RPMI8226 (cell line): ENCODE measurements around the gene KIF16B.
"Not testable (repeated sequence)": the region's sequence is repeated elsewhere in the genome, so short reads cannot be mapped to it uniquely, and the experiment has no call there.

Experiments
- DNase-seq: peaks from one replicate; pipeline ENCODE4 v3.0.0-alpha.2; 2015

Gene KIF16B

GRCh38 chr20:16472045-16472872 is 101.0 kb downstream of the KIF16B start:
- no peak for DNase-seq

GRCh38 chr20:16469395-16469905 is 103.8 kb downstream of the KIF16B start:
- DNase-seq, result no peak

- no peak for DNase-seq
Measured at GRCh38 chr20:16462711-16463110, 110.5 kb downstream of the KIF16B start.

GRCh38 chr20:16459019-16459700 is 114.1 kb downstream of the KIF16B start:
- DNase-seq, result no peak

GRCh38 chr20:16457514-16457913 is 115.7 kb downstream of the KIF16B start:
- no peak for DNase-seq

- DNase-seq, result no peak
Measured at GRCh38 chr20:16455324-16455723, 117.9 kb downstream of the KIF16B start.

GRCh38 chr20:16451982-16452381 is 121.3 kb downstream of the KIF16B start:
- no peak for DNase-seq

GRCh38 chr20:16451001-16451400 is 122.2 kb downstream of the KIF16B start:
- no peak for DNase-seq

- no peak for DNase-seq
Measured at GRCh38 chr20:16446991-16447390, 126.3 kb downstream of the KIF16B start.

- DNase-seq, result no peak
Measured at GRCh38 chr20:16446246-16446645, 127.0 kb downstream of the KIF16B start.

- no peak for DNase-seq
Measured at GRCh38 chr20:16445482-16445881, 127.8 kb downstream of the KIF16B start.

- no peak for DNase-seq
Measured at GRCh38 chr20:16444057-16444777, 129.0 kb downstream of the KIF16B start.

- no peak for DNase-seq
Measured at GRCh38 chr20:16441546-16442164, 131.6 kb downstream of the KIF16B start.

GRCh38 chr20:16440686-16441085 is 132.6 kb downstream of the KIF16B start:
- no peak for DNase-seq

GRCh38 chr20:16439540-16439939 is 133.7 kb downstream of the KIF16B start:
- not testable (repeated sequence) for DNase-seq

GRCh38 chr20:16438100-16438499 is 135.1 kb downstream of the KIF16B start:
- DNase-seq, result peak; percentile 28

GRCh38 chr20:16437387-16437996 is 135.8 kb downstream of the KIF16B start:
- DNase-seq, result no peak

- peak; percentile 65 for DNase-seq
Measured at GRCh38 chr20:16434062-16434664, 139.1 kb downstream of the KIF16B start.

- no peak for DNase-seq
Measured at GRCh38 chr20:16433293-16433580, 140.0 kb downstream of the KIF16B start.

GRCh38 chr20:16432466-16433292 is 140.6 kb downstream of the KIF16B start:
- no peak for DNase-seq

- DNase-seq, result no peak
Measured at GRCh38 chr20:16428112-16428511, 145.1 kb downstream of the KIF16B start.
